ENCODE results near the gene SLC4A1.

SLC4A1 gene

GRCh38 chr17:44221862-44222111, 46.1 kb downstream of the SLC4A1 start:
- DNase-seq (ENCODE audit: low spot score) (no peak), FAIRE-seq (no peak)

- FAIRE-seq (no peak), DNase-seq (ENCODE audit: low spot score) (peak; percentile 78)
Measured at GRCh38 chr17:44221084-44221861, 46.7 kb downstream of the SLC4A1 start.

GRCh38 chr17:44220213-44221083, 47.5 kb downstream of the SLC4A1 start:
- peak; percentile 76 for DNase-seq (ENCODE audit: low spot score)

GRCh38 chr17:44219616-44220212, 48.2 kb downstream of the SLC4A1 start, which contains the start of gene UBTF:
Gene UBTF (minus strand): TSS chr17:44219675. CDS start chr17:44218229, 1,446 bp downstream.
- peak; percentile 69 for DNase-seq (ENCODE audit: low spot score)
- FAIRE-seq, result no peak

More at GRCh38 chr17:44220213-44221083, 47.5 kb downstream of the SLC4A1 start:
- no peak for FAIRE-seq

GRCh38 chr17:44219108-44219615, 48.8 kb downstream of the SLC4A1 start:
- DNase-seq (ENCODE audit: low spot score) (peak; percentile 88), FAIRE-seq (no peak)

- DNase-seq (ENCODE audit: low spot score) (peak; percentile 94), FAIRE-seq (no peak)
Measured at GRCh38 chr17:44218344-44219107, 49.4 kb downstream of the SLC4A1 start.

GRCh38 chr17:44217738-44218343, 50.1 kb downstream of the SLC4A1 start:
- DNase-seq (ENCODE audit: low spot score) (no peak), FAIRE-seq (no peak)

GRCh38 chr17:44216694-44217093, 51.2 kb downstream of the SLC4A1 start:
- DNase-seq (ENCODE audit: low spot score) (no peak), FAIRE-seq (no peak)

- FAIRE-seq (no peak), DNase-seq (ENCODE audit: low spot score) (no peak)
Measured at GRCh38 chr17:44216173-44216572, 51.8 kb downstream of the SLC4A1 start.

- no peak for DNase-seq (ENCODE audit: low spot score)
- no peak for FAIRE-seq
Measured at GRCh38 chr17:44214896-44215295, 53.0 kb downstream of the SLC4A1 start.

GRCh38 chr17:44214230-44214494, 53.8 kb downstream of the SLC4A1 start:
- DNase-seq (ENCODE audit: low spot score) (no peak), FAIRE-seq (no peak)

GRCh38 chr17:44213403-44214229, 54.3 kb downstream of the SLC4A1 start:
- FAIRE-seq, result no peak

GRCh38 chr17:44212507-44213402, 55.2 kb downstream of the SLC4A1 start:
- DNase-seq (ENCODE audit: low spot score), result no peak
- no peak for FAIRE-seq

More at GRCh38 chr17:44213403-44214229, 54.3 kb downstream of the SLC4A1 start:
- DNase-seq (ENCODE audit: low spot score), result no peak

GRCh38 chr17:44211281-44212265, 56.4 kb downstream of the SLC4A1 start:
- no peak for FAIRE-seq
- DNase-seq (ENCODE audit: low spot score), result no peak

- FAIRE-seq (no peak), DNase-seq (ENCODE audit: low spot score) (no peak)
Measured at GRCh38 chr17:44210342-44211192, 57.4 kb downstream of the SLC4A1 start.

- FAIRE-seq (no peak), DNase-seq (ENCODE audit: low spot score) (no peak)
Measured at GRCh38 chr17:44209786-44210341, 58.1 kb downstream of the SLC4A1 start.

GRCh38 chr17:44207743-44208142, 60.2 kb downstream of the SLC4A1 start:
- DNase-seq (ENCODE audit: low spot score) (no peak), FAIRE-seq (peak; percentile 17)

Data from urothelium cell line (cell line).